HT1080 (cell line): Measurements from ENCODE around the gene NDUFC2. TPM values are rescaled to one million over a fixed set of nuclear protein-coding genes. Genes with fewer than 3 reads are reported as not detected.

Source experiments
- DNase-seq: peaks from one replicate; pipeline ENCODE4 v3.0.0-alpha.2; 2015; ENCODE audit warnings: low read depth
- total RNA-seq: library from RNA; depleted of rRNA; stranded (reverse); fragments of >200 nt; shearing (Covaris generic); gene quantifications from 2 replicates; pipeline ENCODE4 v1.2.3, GENCODE V29; 2014; rRNA removed

NDUFC2 gene
- total RNA-seq, 1 experiment from 2014 or later, result 244 TPM

DNA sequence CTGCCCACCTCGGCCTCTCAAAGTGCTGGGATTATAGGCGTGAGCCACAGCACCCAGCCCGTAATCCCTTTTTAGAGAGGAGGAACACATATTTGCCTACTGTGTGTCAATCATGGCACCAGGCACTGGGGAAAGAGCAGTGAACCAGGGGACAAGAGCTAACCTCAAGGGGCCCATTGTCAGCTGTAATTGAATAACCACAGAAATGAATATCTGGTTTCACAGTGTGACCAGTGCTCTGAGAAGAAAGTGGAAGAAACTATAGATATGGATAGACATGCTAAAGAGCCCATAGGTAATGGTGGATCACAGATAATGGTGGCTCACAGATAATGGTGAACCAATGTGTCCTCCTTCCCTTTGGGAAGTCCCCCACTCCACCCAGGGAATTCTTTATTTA, 48.0 kb downstream of the NDUFC2 start:
- DNase-seq, result no peak

DNA sequence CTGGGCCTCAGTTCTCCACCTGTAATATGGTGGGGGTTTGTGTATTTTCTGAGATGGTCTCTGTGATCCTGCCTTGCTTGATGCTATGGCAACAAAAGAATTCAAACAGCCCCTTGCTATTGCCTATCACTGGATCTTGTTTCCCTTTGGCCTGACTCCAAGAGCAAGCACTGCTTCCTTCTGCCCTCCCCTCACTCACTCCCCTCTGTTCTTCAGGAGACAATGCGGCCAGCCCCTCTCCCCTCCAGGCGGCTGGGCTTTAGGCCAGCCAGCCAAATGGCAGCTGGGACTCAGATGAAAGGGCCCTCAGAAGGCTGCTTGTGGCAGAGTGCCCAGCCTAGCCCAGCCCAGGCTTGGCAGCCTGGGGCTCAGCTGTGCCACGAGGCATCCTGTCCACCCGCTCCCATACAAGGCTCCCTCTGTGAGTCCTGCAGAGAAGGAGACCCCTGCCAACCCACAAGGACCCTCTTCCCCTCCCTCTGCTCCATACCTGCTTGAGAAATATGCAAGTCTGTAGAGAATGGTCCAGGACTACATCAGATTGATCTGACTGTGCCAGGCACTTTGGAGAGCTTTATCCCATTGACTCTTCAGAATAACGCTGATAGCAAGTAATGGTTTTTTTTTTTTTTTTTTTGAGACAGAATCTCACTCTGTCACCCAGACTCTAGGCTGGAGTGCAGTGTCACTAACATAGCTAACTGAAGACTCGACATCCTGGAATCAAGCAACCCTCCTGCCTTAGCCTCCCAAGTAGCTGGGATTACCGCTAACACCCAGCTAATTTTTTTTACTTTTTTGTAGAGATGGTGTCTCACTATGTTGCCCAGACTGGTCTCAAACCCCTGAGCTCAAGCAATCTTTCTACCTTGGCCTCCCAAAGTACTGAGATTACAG, 49.0 kb downstream of the NDUFC2 start:
- peak; percentile 85 for DNase-seq

DNA sequence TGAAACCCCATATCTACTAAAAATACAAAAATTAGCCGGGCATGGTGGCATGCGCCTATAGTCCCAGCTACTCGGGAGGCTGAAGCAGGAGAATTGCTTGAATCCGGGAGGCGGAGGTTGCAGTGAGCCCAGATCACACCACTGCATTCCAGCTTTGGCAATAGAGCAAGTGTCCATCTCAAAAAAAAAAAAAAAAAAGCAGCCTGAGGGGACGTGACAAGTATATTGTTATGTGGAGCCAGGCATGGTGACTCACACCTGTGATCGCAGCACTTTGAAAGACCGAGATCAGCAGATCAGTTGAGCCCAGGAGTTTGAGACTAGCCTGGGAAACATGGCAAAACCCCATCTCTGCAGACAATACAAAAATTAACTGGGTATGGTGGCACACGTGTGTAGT, 51.2 kb downstream of the NDUFC2 start:
- DNase-seq, result peak; percentile 80

DNA sequence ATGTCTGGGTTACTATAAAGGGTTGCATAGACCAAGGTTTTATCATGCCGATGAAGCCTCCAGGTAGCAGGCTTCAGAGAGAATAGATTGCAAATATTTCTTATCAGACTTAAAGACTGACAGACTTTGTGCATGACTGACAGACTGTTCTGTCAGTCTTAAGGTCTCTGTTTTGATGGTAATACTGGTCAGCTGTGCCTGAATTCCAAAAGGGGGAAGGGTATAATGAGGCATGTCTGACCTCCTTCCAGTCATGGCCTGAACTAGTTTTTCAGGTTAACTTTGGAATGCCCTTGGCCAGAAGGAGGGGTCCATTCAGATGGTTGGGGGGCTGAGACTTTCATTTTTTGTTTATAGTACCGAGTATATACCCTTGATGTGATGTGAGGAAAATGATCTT, 51.9 kb downstream of the NDUFC2 start:
- no peak for DNase-seq

DNA sequence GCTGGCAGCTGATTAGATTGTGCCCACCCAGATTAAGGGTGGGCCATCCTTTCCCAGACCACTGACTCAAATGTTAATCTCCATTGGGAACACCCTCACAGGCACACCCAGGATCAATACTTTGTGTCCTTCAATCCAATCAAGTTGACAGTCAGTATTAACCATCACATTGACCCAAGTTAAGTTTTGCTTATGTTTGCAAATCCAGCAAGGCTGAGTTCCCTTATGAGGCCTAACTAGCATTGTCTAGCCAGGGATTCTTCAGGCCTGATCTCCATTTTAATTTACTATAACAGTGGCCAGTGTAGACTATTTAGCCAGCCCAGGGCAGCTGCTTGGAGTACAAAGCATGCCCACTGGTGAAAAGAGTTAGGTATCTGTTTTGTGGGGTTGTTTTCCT, 54.3 kb downstream of the NDUFC2 start:
- DNase-seq, result no peak

DNA sequence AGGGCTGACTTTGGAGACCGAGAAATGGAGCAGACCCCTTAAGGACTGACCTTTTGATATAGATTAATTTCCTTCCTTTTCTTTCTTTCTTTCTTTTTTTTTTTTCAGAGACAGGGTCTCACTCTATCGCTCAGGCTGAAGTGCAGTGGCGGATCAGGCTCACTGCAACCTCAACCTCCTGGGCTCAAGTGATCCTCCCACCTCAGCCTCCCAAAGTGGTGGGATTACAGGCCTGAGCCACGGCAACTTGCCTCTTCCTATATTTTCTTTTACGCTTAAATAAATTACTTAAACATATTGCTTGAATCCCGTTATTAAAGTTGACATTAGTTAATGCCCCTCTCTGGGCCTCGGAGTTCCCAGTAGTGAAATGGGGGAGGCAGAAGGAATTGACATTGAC, 56.2 kb downstream of the NDUFC2 start:
- no peak for DNase-seq

DNA sequence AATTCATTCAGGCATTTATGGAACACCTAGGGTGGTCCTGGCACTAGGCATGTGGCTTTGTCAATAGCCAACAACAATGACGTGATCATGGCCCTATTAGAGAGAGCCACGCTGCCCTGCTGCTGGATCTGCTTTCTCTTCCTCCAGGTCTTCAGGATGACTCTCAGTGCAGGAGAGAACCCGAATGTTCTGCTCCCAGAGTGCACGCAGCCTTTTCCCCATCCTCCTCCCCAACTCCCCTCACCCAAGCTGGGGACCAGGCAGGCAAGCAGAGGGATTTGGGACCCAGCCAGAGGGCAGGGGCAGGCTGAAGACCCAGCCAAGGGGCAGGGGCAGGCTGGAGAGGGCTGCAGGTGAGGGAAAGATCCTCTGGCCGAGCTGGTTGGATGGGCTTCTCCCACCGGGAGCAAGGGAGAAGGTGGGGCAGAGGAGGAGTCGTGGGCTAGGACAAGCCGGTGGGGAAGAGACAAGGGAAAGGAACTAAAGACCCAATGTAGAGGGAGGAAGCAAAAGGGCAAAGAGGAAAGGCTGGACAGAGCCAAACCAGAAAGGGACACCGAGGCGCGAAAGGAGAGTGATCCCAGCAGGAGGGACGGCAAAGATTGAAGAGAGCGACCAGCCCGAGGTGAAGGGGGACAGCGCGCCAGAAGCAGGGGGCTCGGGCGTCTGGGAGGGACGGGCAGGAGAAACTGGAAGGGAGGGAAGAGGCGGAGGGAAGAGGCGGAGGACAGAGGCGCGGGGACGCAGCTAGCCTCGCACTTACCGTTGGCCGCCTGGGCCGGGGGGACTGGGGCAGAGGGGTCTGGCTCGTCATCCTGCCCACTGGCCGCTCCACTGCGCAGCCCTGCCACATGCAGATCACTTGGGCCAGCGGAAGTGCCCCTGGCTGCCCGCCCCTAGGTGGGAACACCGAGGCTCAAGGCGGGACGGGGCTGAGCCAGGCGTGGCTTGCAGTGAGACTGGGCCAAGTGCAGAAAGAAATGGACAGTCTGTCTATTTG, 57.0 kb downstream of the NDUFC2 start, which contains the start of gene KCTD14:
Gene KCTD14, minus strand, starts transcription at position 880 of the 1,000 bp plus-strand sequence. Its CDS starts 27 bp downstream, at position 853.
- peak; percentile 72 for DNase-seq

DNA sequence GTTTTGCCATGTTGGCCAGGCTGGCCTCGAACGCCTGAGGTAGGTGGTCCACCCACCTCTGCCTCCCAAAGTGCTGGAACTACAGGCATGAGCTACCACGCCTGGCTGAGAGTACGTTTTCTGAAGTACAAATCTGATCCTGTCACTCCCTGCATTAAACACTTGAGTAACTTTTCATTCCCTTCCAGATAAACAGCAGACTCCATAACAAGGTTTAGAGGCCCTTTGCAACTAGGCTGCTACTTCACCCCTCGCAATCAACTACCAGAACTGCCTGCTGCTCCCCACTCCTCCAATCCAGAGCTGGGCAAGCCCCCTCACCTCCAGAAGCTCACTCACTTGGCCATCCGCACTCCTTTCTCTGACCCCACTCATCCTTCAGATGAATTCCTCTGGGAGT, 58.1 kb downstream of the NDUFC2 start:
- DNase-seq, result no peak

DNA sequence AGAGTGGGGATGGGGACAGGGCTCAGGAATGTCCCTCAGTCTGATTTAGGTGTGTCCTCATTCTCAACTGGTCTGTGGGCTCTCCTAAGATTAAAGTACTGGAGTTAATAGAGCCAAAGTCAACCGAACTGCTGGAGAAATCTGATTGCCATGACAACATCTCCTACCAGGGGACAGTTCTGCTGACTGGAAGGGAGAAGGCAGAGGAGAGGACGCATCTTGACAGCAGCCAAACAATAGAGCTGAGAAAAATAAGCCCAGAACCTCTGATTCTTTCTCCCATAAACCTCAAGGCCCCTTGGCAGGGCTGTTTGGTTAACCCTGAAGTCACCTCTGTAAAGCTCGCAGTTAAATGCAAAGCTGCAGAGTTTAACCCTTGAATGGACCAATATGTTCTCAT, 59.4 kb downstream of the NDUFC2 start:
- DNase-seq, result no peak

DNA sequence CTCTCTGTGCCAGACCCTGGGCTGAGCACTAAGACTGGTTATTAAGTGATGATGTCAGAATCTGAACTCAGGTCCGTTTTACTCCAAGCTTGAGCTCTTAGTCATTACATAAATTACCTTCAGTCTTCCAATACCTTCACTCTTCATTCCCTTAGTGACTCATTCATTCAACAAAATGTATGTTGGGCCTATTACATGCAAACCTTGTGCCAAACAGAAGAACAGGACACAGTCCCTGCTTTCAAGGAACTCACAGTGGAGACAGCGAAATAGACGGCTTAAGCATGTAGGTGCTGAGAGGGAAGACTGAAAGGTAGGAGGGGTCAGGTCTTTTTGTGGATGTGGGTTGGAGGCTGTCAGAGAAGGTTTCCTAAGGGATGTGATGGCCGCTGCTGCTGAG, 59.9 kb downstream of the NDUFC2 start:
- peak; percentile 58 for DNase-seq

Other genes starting within 250 kb of the NDUFC2 start
- 31.0 and 37.7 TPM in 2 replicates for gene INTS4, start 85.2 kb downstream of the NDUFC2 start, total RNA-seq
- gene KCTD14, start 56.6 kb downstream of the NDUFC2 start, total RNA-seq, result 15.0 and 20.1 TPM in 2 replicates
- gene THRSP, start 16.0 kb downstream of the NDUFC2 start, total RNA-seq, result not detected in 2 replicates
- gene ALG8, start 59.8 kb upstream of the NDUFC2 start, total RNA-seq, result 39.2 and 56.8 TPM in 2 replicates
- 5.5 and 7.5 TPM in 2 replicates for gene KCTD21, start 108.8 kb upstream of the NDUFC2 start, total RNA-seq
- gene USP35, start 109.1 kb upstream of the NDUFC2 start, total RNA-seq, result 5.3 and 5.9 TPM in 2 replicates